SU-DHL-6 (cell line): ENCODE results near the gene MAP7D2.

Experiments used
- H2AFZ ChIP-seq: fragments of 200-600 bp; sonication (generic); 2 replicates; pipeline ENCODE4 v1.6.1; 2014; ENCODE audit warnings: low read depth, mild to moderate bottlenecking, moderate library complexity, mixed read lengths, antibody characterized with exemption, low read length; ENCODE audit not compliant: severe bottlenecking
- H3F3A ChIP-seq: fragments of 200-600 bp; shearing (Covaris generic); 2 replicates; pipeline ENCODE4 v1.6.0; 2016; ENCODE audit warnings: antibody characterized with exemption, mild to moderate bottlenecking; ENCODE audit not compliant: insufficient read depth
- H3K27ac ChIP-seq: fragments of 200-600 bp; sonication (generic); 2 replicates; pipeline ENCODE4 v1.5.1; 2016; ENCODE audit warnings: low read depth, mild to moderate bottlenecking, low read length, moderate library complexity, mixed read lengths
- H3K27me3 ChIP-seq: fragments of 200-600 bp; sonication (generic), shearing (Covaris generic); 2 replicates; pipeline ENCODE4 v1.6.0; 2014; ENCODE audit warnings: mild to moderate bottlenecking, low read length
- H3K36me3 ChIP-seq: fragments of 200-600 bp; sonication (generic); 2 replicates; pipeline ENCODE4 v1.6.1; 2014; ENCODE audit warnings: mild to moderate bottlenecking, low read length, mixed read lengths
- H3K4me2 ChIP-seq: fragments of 300-600, 200-600 bp; shearing (Covaris generic), sonication (generic); 2 replicates; pipeline ENCODE4 v1.6.0; 2014; ENCODE audit warnings: low read length, low read depth, mild to moderate bottlenecking; ENCODE audit not compliant: poor library complexity, severe bottlenecking
- H3K4me3 ChIP-seq: fragments of 200-600 bp; sonication (generic); 2 replicates; pipeline ENCODE4 v1.5.1; 2014; ENCODE audit warnings: antibody characterized with exemption, low read length, mild to moderate bottlenecking, mixed read lengths; ENCODE audit not compliant: insufficient read depth, poor library complexity, severe bottlenecking
- H3K79me2 ChIP-seq: fragments of 200-600 bp; sonication (generic); 2 replicates; pipeline ENCODE4 v1.6.1; 2014; ENCODE audit warnings: mild to moderate bottlenecking, low read length, moderate library complexity; ENCODE audit not compliant: insufficient read depth
- H3K9ac ChIP-seq: fragments of 200-600 bp; sonication (generic); 2 replicates; pipeline ENCODE4 v1.7.0; 2014; ENCODE audit warnings: mild to moderate bottlenecking, low read length
- H3K9me2 ChIP-seq: fragments of 200-600 bp; sonication (generic); replicated peaks from 2 replicates; pipeline ENCODE4 v1.6.1; 2014; ENCODE audit warnings: low read length; ENCODE audit not compliant: insufficient read depth
- H3K9me3 ChIP-seq: fragments of 200-600 bp; sonication (generic); 2 replicates; pipeline ENCODE4 v1.6.1; 2014; ENCODE audit warnings: low read length, mixed read lengths; ENCODE audit not compliant: insufficient read depth
- H4K20me1 ChIP-seq: fragments of 200-600 bp; sonication (generic); 2 replicates; pipeline ENCODE4 v1.6.1; 2014; ENCODE audit warnings: low read depth, mild to moderate bottlenecking, antibody characterized with exemption, low read length, moderate library complexity, mixed read lengths
- CTCF ChIP-seq: fragments of 200-600 bp; sonication (generic); IDR thresholded peaks from one replicate; pipeline ENCODE4 v1.5.1; 2017; ENCODE audit warnings: antibody characterized with exemption, mild to moderate bottlenecking, low read length, moderate library complexity; ENCODE audit not compliant: insufficient read depth, poor library complexity, severe bottlenecking
- EZH2phosphoT487 ChIP-seq: fragments of 200-600 bp; sonication (generic), shearing (Covaris generic); conservative IDR thresholded peaks from 2 replicates; pipeline ENCODE4 v1.6.1; 2018; ENCODE audit warnings: mild to moderate bottlenecking, antibody characterized with exemption, low read length, moderate library complexity, mixed read lengths

MAP7D2 gene

GRCh38 chrX:19975845-19976244, 140.9 kb downstream of the MAP7D2 start:
- TF ChIP-seq CTCF (no peak), EZH2phosphoT487 (no peak)
- Histone ChIP-seq H2AFZ (no peak overlapping the region), H4K20me1 (no peaks in the 10 kb centered on the region), H3K4me2 (no peak overlapping the region), H3K36me3 (no peaks in the 10 kb centered on the region), H3K9me2 (no peaks in the 10 kb centered on the region), H3K27me3 (no peaks in the 10 kb centered on the region), H3F3A (no peaks in the 10 kb centered on the region), H3K4me3 (no peak overlapping the region), H3K9me3 (no peaks in the 10 kb centered on the region), H3K79me2 (no peaks in the 10 kb centered on the region), H3K27ac (no peak overlapping the region), H3K9ac (no peak overlapping the region)

GRCh38 chrX:19972984-19973383, 143.7 kb downstream of the MAP7D2 start:
- Histone ChIP-seq H3K79me2 (no peaks in the 10 kb centered on the region), H2AFZ (no peak overlapping the region), H3K9me2 (no peaks in the 10 kb centered on the region), H3K27me3 (no peaks in the 10 kb centered on the region), H4K20me1 (no peaks in the 10 kb centered on the region), H3K4me3 (no peak overlapping the region), H3K27ac (no peak overlapping the region), H3F3A (no peaks in the 10 kb centered on the region), H3K9me3 (no peaks in the 10 kb centered on the region), H3K36me3 (no peaks in the 10 kb centered on the region), H3K9ac (no peak overlapping the region), H3K4me2 (no peak overlapping the region)
- TF ChIP-seq EZH2phosphoT487 (no peak), CTCF (no peak)

- Histone ChIP-seq H3K9ac (no peak overlapping the region), H3F3A (no peaks in the 10 kb centered on the region), H3K27me3 (no peaks in the 10 kb centered on the region), H3K79me2 (no peaks in the 10 kb centered on the region), H3K4me2 (no peak overlapping the region), H3K9me2 (no peaks in the 10 kb centered on the region), H3K36me3 (0 out of 2 replicates have a peak, but pooled peaks cover 2% of the 10 kb centered on the region), H3K4me3 (no peak overlapping the region), H3K27ac (no peak overlapping the region), H3K9me3 (no peaks in the 10 kb centered on the region), H2AFZ (no peak overlapping the region), H4K20me1 (no peaks in the 10 kb centered on the region)
- TF ChIP-seq CTCF = no peak
- TF ChIP-seq EZH2phosphoT487 = no peak
Observed at GRCh38 chrX:19968276-19968675, 148.4 kb downstream of the MAP7D2 start.
